OCI-LY7 (cell line): ENCODE data around the gene POLDIP3. TPM values are rescaled to one million over a fixed set of nuclear protein-coding genes. Genes with fewer than 3 reads are reported as not detected.

Source experiments
- BruUV-seq: library from RNA; stranded (reverse); fragments of 400-500 nt; replicated peaks from 2 replicates; lab custom pipeline; 2021; lab: Mats Ljungman, UMichigan
- CTCF ChIA-PET: fragments of 300-600 bp; sonication (Branson Sonifier 250); formaldehyde crosslinking; loops from one replicate; lab custom pipeline; 2022; ENCODE audit warnings: antibody characterized with exemption; ENCODE audit not compliant: unreplicated experiment; lab: Charles Lee
- POLR2A ChIA-PET: fragments of 300-600 bp; sonication (Branson Sonifier 250); formaldehyde crosslinking; loops from one replicate; lab custom pipeline; 2022; ENCODE audit warnings: antibody characterized with exemption; lab: Charles Lee
- DNase-seq: peaks from one replicate; pipeline ENCODE4 v3.0.0-alpha.2; 2015; ENCODE audit warnings: low spot score
- H2AFZ ChIP-seq: fragments of 200-600 bp; sonication (generic), shearing (Covaris generic); 2 replicates; pipeline ENCODE4 v1.6.1; 2014; ENCODE audit warnings: mild to moderate bottlenecking, antibody characterized with exemption, low read length, moderate library complexity
- H3K27ac ChIP-seq: fragments of 200-600 bp; sonication (generic); 2 replicates; pipeline ENCODE4 v1.5.1; 2014; ENCODE audit warnings: mixed run types, low read depth, mild to moderate bottlenecking, moderate library complexity, low read length, inconsistent platforms; ENCODE audit not compliant: poor library complexity, severe bottlenecking
- H3K36me3 ChIP-seq: fragments of 200-600 bp; sonication (generic); 2 replicates; pipeline ENCODE4 v1.6.1; 2014; ENCODE audit warnings: mild to moderate bottlenecking, antibody characterized with exemption, low read length, moderate library complexity, mixed read lengths; ENCODE audit not compliant: insufficient read depth
- H3K4me1 ChIP-seq: fragments of 200-600 bp; sonication (generic); 2 replicates; pipeline ENCODE4 v1.5.1; 2014; ENCODE audit warnings: mild to moderate bottlenecking, low read length; ENCODE audit not compliant: insufficient read depth, poor library complexity, severe bottlenecking
- H3K4me2 ChIP-seq: fragments of 200-600 bp; sonication (generic); 2 replicates; pipeline ENCODE4 v1.6.1; 2014; ENCODE audit warnings: mild to moderate bottlenecking, low read length
- H3K4me3 ChIP-seq: fragments of 200-600 bp; sonication (generic); 2 replicates; pipeline ENCODE4 v1.5.1; 2014; ENCODE audit warnings: mild to moderate bottlenecking, low read depth, low read length; ENCODE audit not compliant: poor library complexity, severe bottlenecking
- H3K79me2 ChIP-seq: fragments of 200-600 bp; sonication (generic); 2 replicates; pipeline ENCODE4 v1.6.1; 2016; ENCODE audit warnings: low read depth, mild to moderate bottlenecking, low read length, moderate library complexity, mixed read lengths; ENCODE audit not compliant: insufficient read depth
- H3K9me2 ChIP-seq: fragments of 200-600 bp; sonication (generic); 2 replicates; pipeline ENCODE4 v1.6.1; 2016; ENCODE audit warnings: mild to moderate bottlenecking, low read length, mixed read lengths; ENCODE audit not compliant: insufficient read depth
- H3K9me3 ChIP-seq: fragments of 200-600 bp; sonication (generic); 2 replicates; pipeline ENCODE4 v1.6.1; 2014; ENCODE audit warnings: mild to moderate bottlenecking, mixed run types, low read length, mixed read lengths
- H4K20me1 ChIP-seq: fragments of 200-600 bp; sonication (generic); 2 replicates; pipeline ENCODE4 v1.6.1; 2014; ENCODE audit warnings: mild to moderate bottlenecking, antibody characterized with exemption, low read length, moderate library complexity, mixed read lengths; ENCODE audit not compliant: insufficient read depth
- CTCF ChIP-seq: fragments of 200-600 bp; sonication (generic); conservative IDR thresholded peaks from 2 replicates; pipeline ENCODE4 v1.5.1; 2014; ENCODE audit warnings: mild to moderate bottlenecking, antibody characterized with exemption, low read length, moderate library complexity, mixed read lengths
- EZH2phosphoT487 ChIP-seq: fragments of 200-600 bp; sonication (generic); IDR thresholded peaks from 2 replicates; pipeline ENCODE4 v1.6.1; 2018; ENCODE audit warnings: low read depth, borderline replicate concordance, mild to moderate bottlenecking, mixed run types, antibody characterized with exemption, low read length, moderate library complexity, mixed read lengths
- intact Hi-C: fragments of 100-400 bp; cut with micrococcal nuclease; formaldehyde crosslinking; loops from one replicate; pipeline ENCODE4 v1.10.0; 2022; ENCODE audit not compliant: unreplicated experiment
- total RNA-seq, 2 experiments: library from RNA; depleted of rRNA in 1 of 2; stranded (reverse); fragments of >200 nt in 1 of 2; shearing (Covaris generic) in 1 of 2; gene quantifications; 2 replicates each; pipeline ENCODE4 v1.2.3, GENCODE V29; 2014 to 2022

Gene POLDIP3
- total RNA-seq, 2 experiments from 2014 or later: 70.7 to 73.5 TPM

GRCh38 chr22:42623756-42624441 lies 9.2 kb upstream of the POLDIP3 start:
- peak overlapping the region; percentile 49 for H3K27ac ChIP-seq
- no peaks in the 10 kb centered on the region for H4K20me1 ChIP-seq
- POLR2A ChIA-PET: no interaction called here
- CTCF ChIA-PET: interaction anchor here (0.6 kb wide), 1 partner anchor 42 kb away, joined by 3 read pairs; no protein-coding TSS in a partner anchor
- BruUV-seq: no TSS peak
- peaks cover 37% of the 10 kb centered on the region for H3K36me3 ChIP-seq
- H3K9me2 ChIP-seq: no peaks in the 10 kb centered on the region
- H3K4me2 ChIP-seq: peak overlapping the region; percentile 44
- H3K4me1 ChIP-seq: peaks cover 27% of the 10 kb centered on the region
- no peak overlapping the region for H2AFZ ChIP-seq
- no peak overlapping the region for H3K4me3 ChIP-seq
- no peaks in the 10 kb centered on the region for H3K79me2 ChIP-seq
- no peaks in the 10 kb centered on the region for H3K9me3 ChIP-seq
- intact Hi-C loops: loop anchor here (1.0 to 5.0 kb wide), 3 partner anchors 25 to 138 kb away; partner anchors contain the start of gene CYB5R3
- TF ChIP-seq CTCF: no peak
- TF ChIP-seq EZH2phosphoT487: no peak
- no peak for DNase-seq

- no peaks in the 10 kb centered on the region for H4K20me1 ChIP-seq
- POLR2A ChIA-PET: no interaction called here
- H3K9me2 ChIP-seq: no peaks in the 10 kb centered on the region
- CTCF ChIA-PET: interaction anchor here (0.6 kb wide), 1 partner anchor 41 kb away, joined by 3 read pairs; no protein-coding TSS in a partner anchor
- H3K4me3 ChIP-seq: no peak overlapping the region
- H3K27ac ChIP-seq: peak overlapping the region; percentile 49
- H3K36me3 ChIP-seq: peaks cover 35% of the 10 kb centered on the region
- intact Hi-C loops: loop anchor here (1.0 to 5.0 kb wide), 3 partner anchors 25 to 139 kb away; partner anchors contain the start of gene CYB5R3
- H3K9me3 ChIP-seq: no peaks in the 10 kb centered on the region
- peak; percentile 80 for DNase-seq
- no TSS peak for BruUV-seq
- peak overlapping the region; percentile 44 for H3K4me2 ChIP-seq
- H3K79me2 ChIP-seq: no peaks in the 10 kb centered on the region
- no peak overlapping the region for H2AFZ ChIP-seq
- H3K4me1 ChIP-seq: peaks cover 27% of the 10 kb centered on the region
- TF ChIP-seq EZH2phosphoT487 (no peak), CTCF (no peak)
These were observed 8.6 kb upstream of the POLDIP3 start for GRCh38 chr22:42623301-42623751.
